Measurements from ENCODE around the gene KCNT2. TPM values are rescaled to one million over a fixed set of nuclear protein-coding genes. Genes with fewer than 3 reads are reported as not detected.

Gene KCNT2
- total RNA-seq, 5 donors from 2014 or later (not counting 1 experiment from before 2014, with no cell fraction given) = 0.07 TPM; not detected in 4

GRCh38 chr1:196451103-196451502 lies 157.1 kb downstream of the KCNT2 start:
- POLR2A ChIA-PET = no interaction called here
- no peaks in the 10 kb centered on the region for H3K36me3 ChIP-seq (ENCODE audit: control insufficient read depth in 2 of 2, extremely low read depth in 1 of 2, insufficient read depth in 1 of 2, low read length in 1 of 2)
- Mint-ChIP-seq H3K36me3 (no peaks in the 10 kb centered on the region), H3K27me3 (peaks cover 0 to 9% of the 10 kb centered on the region in 2 donors), H3K9me3 (peaks cover 0 to 6% (median 0%) of the 10 kb centered on the region in 3 donors), H3K4me3 (no peak overlapping the region), H3K4me1 (no peaks in the 10 kb centered on the region), H3K27ac (no peak overlapping the region)
- H3K4me3 ChIP-seq (ENCODE audit: control insufficient read depth in 1 of 2, extremely low read depth in 1 of 2, low read length in 1 of 2) = no peak overlapping the region
- DNase-seq (no peak), ATAC-seq (replicated peaks in 1 of 4) (no peak)
- WGBS (ENCODE audit: insufficient coverage) = no CpG with 5 or more reads among the region's 5 CpGs
- H3K27ac ChIP-seq (ENCODE audit: low read length) = no peak overlapping the region
- H3K27me3 ChIP-seq (replicated peaks in 1 of 2; ENCODE audit: control insufficient read depth in 2 of 2, extremely low read depth in 1 of 2, insufficient read depth in 2 of 2, low read length in 1 of 2) = no peaks in the 10 kb centered on the region
- no peaks in the 10 kb centered on the region for H3K9me3 ChIP-seq
- CTCF ChIA-PET = interaction anchor here in 1 of 2 donors (0.7 kb wide), 1 partner anchor 122 kb away, joined by 6 read pairs; no protein-coding TSS in a partner anchor
- no peaks in the 10 kb centered on the region for H3K4me1 ChIP-seq (ENCODE audit: control insufficient read depth in 1 of 2, extremely low read depth in 1 of 2, insufficient read depth in 2 of 2, low read length in 2 of 2)

- no peak overlapping the region for H3K4me3 ChIP-seq (ENCODE audit: control insufficient read depth in 1 of 2, extremely low read depth in 1 of 2, low read length in 1 of 2)
- no peak for DNase-seq
- H3K9me3 ChIP-seq = no peaks in the 10 kb centered on the region
- Mint-ChIP-seq H3K9me3 (peaks cover 0 to 6% (median 0%) of the 10 kb centered on the region in 3 donors), H3K27me3 (peaks cover 0 to 4% of the 10 kb centered on the region in 2 donors), H3K36me3 (no peaks in the 10 kb centered on the region), H3K4me1 (no peaks in the 10 kb centered on the region), H3K27ac (no peak overlapping the region), H3K4me3 (no peak overlapping the region)
- H3K36me3 ChIP-seq (ENCODE audit: control insufficient read depth in 2 of 2, extremely low read depth in 1 of 2, insufficient read depth in 1 of 2, low read length in 1 of 2) = no peaks in the 10 kb centered on the region
- no peaks in the 10 kb centered on the region for H3K27me3 ChIP-seq (replicated peaks in 1 of 2; ENCODE audit: control insufficient read depth in 2 of 2, extremely low read depth in 1 of 2, insufficient read depth in 2 of 2, low read length in 1 of 2)
- 80% methylated on average over 2 of the region's 4 CpGs for WGBS (ENCODE audit: insufficient coverage)
- H3K4me1 ChIP-seq (ENCODE audit: control insufficient read depth in 1 of 2, extremely low read depth in 1 of 2, insufficient read depth in 2 of 2, low read length in 2 of 2) = no peaks in the 10 kb centered on the region
- POLR2A ChIA-PET = no interaction called here
- CTCF ChIA-PET = interaction anchor here in 1 of 2 donors (0.7 kb wide), 1 partner anchor 121 kb away, joined by 6 read pairs; no protein-coding TSS in a partner anchor
- no peak for ATAC-seq (replicated peaks in 1 of 4)
- H3K27ac ChIP-seq (ENCODE audit: low read length) = no peak overlapping the region
Observed at GRCh38 chr1:196450143-196451095, 157.8 kb downstream of the KCNT2 start.

- Histone ChIP-seq H3K27me3 (replicated peaks in 1 of 2; ENCODE audit: control insufficient read depth in 2 of 2, extremely low read depth in 1 of 2, insufficient read depth in 2 of 2, low read length in 1 of 2) (no peaks in the 10 kb centered on the region), H3K27ac (ENCODE audit: low read length) (no peak overlapping the region), H3K4me1 (ENCODE audit: control insufficient read depth in 1 of 2, extremely low read depth in 1 of 2, insufficient read depth in 2 of 2, low read length in 2 of 2) (no peaks in the 10 kb centered on the region), H3K36me3 (ENCODE audit: control insufficient read depth in 2 of 2, extremely low read depth in 1 of 2, insufficient read depth in 1 of 2, low read length in 1 of 2) (no peaks in the 10 kb centered on the region), H3K9me3 (no peaks in the 10 kb centered on the region), H3K4me3 (ENCODE audit: control insufficient read depth in 1 of 2, extremely low read depth in 1 of 2, low read length in 1 of 2) (no peak overlapping the region)
- DNase-seq (no peak), ATAC-seq (replicated peaks in 1 of 4) (no peak)
- Mint-ChIP-seq H3K4me3 (no peak overlapping the region), H3K4me1 (no peaks in the 10 kb centered on the region), H3K36me3 (no peaks in the 10 kb centered on the region), H3K27ac (no peak overlapping the region), H3K27me3 (no peaks in the 10 kb centered on the region), H3K9me3 (no peaks in the 10 kb centered on the region)
- ChIA-PET POLR2A (no interaction called here), CTCF (no interaction called here)
Observed at GRCh38 chr1:196449460-196449859, 158.8 kb downstream of the KCNT2 start.

GRCh38 chr1:196445775-196446174 lies 162.5 kb downstream of the KCNT2 start:
- Histone ChIP-seq H3K36me3 (ENCODE audit: control insufficient read depth in 2 of 2, extremely low read depth in 1 of 2, insufficient read depth in 1 of 2, low read length in 1 of 2) (no peaks in the 10 kb centered on the region), H3K9me3 (no peaks in the 10 kb centered on the region), H3K4me3 (ENCODE audit: control insufficient read depth in 1 of 2, extremely low read depth in 1 of 2, low read length in 1 of 2) (no peak overlapping the region), H3K27me3 (replicated peaks in 1 of 2; ENCODE audit: control insufficient read depth in 2 of 2, extremely low read depth in 1 of 2, insufficient read depth in 2 of 2, low read length in 1 of 2) (no peaks in the 10 kb centered on the region), H3K27ac (ENCODE audit: low read length) (no peak overlapping the region), H3K4me1 (ENCODE audit: control insufficient read depth in 1 of 2, extremely low read depth in 1 of 2, insufficient read depth in 2 of 2, low read length in 2 of 2) (no peaks in the 10 kb centered on the region)
- Mint-ChIP-seq H3K27ac (no peak overlapping the region), H3K4me3 (no peak overlapping the region), H3K27me3 (no peaks in the 10 kb centered on the region), H3K36me3 (no peaks in the 10 kb centered on the region), H3K4me1 (no peaks in the 10 kb centered on the region), H3K9me3 (peaks cover 0 to 4% (median 0%) of the 10 kb centered on the region in 3 donors)
- POLR2A ChIA-PET = no interaction called here
- WGBS (ENCODE audit: insufficient coverage) = no CpG with 5 or more reads among the region's 1 CpG
- DNase-seq = no peak
- CTCF ChIA-PET = no interaction called here
- ATAC-seq (replicated peaks in 1 of 4) = no peak

- CTCF ChIA-PET = no interaction called here
- H3K27me3 ChIP-seq (replicated peaks in 1 of 2; ENCODE audit: control insufficient read depth in 2 of 2, extremely low read depth in 1 of 2, insufficient read depth in 2 of 2, low read length in 1 of 2) = no peaks in the 10 kb centered on the region
- H3K27ac ChIP-seq (ENCODE audit: low read length) = no peak overlapping the region
- Mint-ChIP-seq H3K4me1 (no peaks in the 10 kb centered on the region), H3K4me3 (no peak overlapping the region), H3K27me3 (no peaks in the 10 kb centered on the region), H3K9me3 (peaks cover 0 to 4% (median 0%) of the 10 kb centered on the region in 3 donors), H3K36me3 (no peaks in the 10 kb centered on the region), H3K27ac (no peak overlapping the region)
- no peak overlapping the region for H3K4me3 ChIP-seq (ENCODE audit: control insufficient read depth in 1 of 2, extremely low read depth in 1 of 2, low read length in 1 of 2)
- ATAC-seq (replicated peaks in 1 of 4) = no peak
- H3K4me1 ChIP-seq (ENCODE audit: control insufficient read depth in 1 of 2, extremely low read depth in 1 of 2, insufficient read depth in 2 of 2, low read length in 2 of 2) = no peaks in the 10 kb centered on the region
- no peaks in the 10 kb centered on the region for H3K9me3 ChIP-seq
- H3K36me3 ChIP-seq (ENCODE audit: control insufficient read depth in 2 of 2, extremely low read depth in 1 of 2, insufficient read depth in 1 of 2, low read length in 1 of 2) = no peaks in the 10 kb centered on the region
- DNase-seq = no peak
- POLR2A ChIA-PET = no interaction called here
Observed at GRCh38 chr1:196444634-196445033, 163.6 kb downstream of the KCNT2 start.

- H3K4me3 ChIP-seq (ENCODE audit: control insufficient read depth in 1 of 2, extremely low read depth in 1 of 2, low read length in 1 of 2) = no peak overlapping the region
- 92% methylated on average over 2 of the region's 3 CpGs for WGBS (ENCODE audit: insufficient coverage)
- no peak for DNase-seq
- ATAC-seq (replicated peaks in 1 of 4) = no peak
- no peak overlapping the region for H3K4me3 Mint-ChIP-seq
- H3K27me3 ChIP-seq (replicated peaks in 1 of 2; ENCODE audit: control insufficient read depth in 2 of 2, extremely low read depth in 1 of 2, insufficient read depth in 2 of 2, low read length in 1 of 2) = no peaks in the 10 kb centered on the region
- H3K9me3 Mint-ChIP-seq = peaks cover 0 to 4% (median 0%) of the 10 kb centered on the region in 3 donors
- ChIA-PET POLR2A (no interaction called here), CTCF (no interaction called here)
- no peaks in the 10 kb centered on the region for H3K36me3 Mint-ChIP-seq
- no peaks in the 10 kb centered on the region for H3K4me1 Mint-ChIP-seq
- H3K4me1 ChIP-seq (ENCODE audit: control insufficient read depth in 1 of 2, extremely low read depth in 1 of 2, insufficient read depth in 2 of 2, low read length in 2 of 2) = no peaks in the 10 kb centered on the region
- H3K27me3 Mint-ChIP-seq = no peaks in the 10 kb centered on the region
- no peak overlapping the region for H3K27ac Mint-ChIP-seq
- H3K27ac ChIP-seq (ENCODE audit: low read length) = no peak overlapping the region
- no peaks in the 10 kb centered on the region for H3K9me3 ChIP-seq
- H3K36me3 ChIP-seq (ENCODE audit: control insufficient read depth in 2 of 2, extremely low read depth in 1 of 2, insufficient read depth in 1 of 2, low read length in 1 of 2) = no peaks in the 10 kb centered on the region
Observed at GRCh38 chr1:196442366-196442765, 165.9 kb downstream of the KCNT2 start.

Data from T-cell (primary cell).